ENCODE data around the gene WDR88.
"Not testable (repeated sequence)": the region's sequence is repeated elsewhere in the genome, so short reads cannot be mapped to it uniquely, and the experiment has no call there.

WDR88 gene

DNA sequence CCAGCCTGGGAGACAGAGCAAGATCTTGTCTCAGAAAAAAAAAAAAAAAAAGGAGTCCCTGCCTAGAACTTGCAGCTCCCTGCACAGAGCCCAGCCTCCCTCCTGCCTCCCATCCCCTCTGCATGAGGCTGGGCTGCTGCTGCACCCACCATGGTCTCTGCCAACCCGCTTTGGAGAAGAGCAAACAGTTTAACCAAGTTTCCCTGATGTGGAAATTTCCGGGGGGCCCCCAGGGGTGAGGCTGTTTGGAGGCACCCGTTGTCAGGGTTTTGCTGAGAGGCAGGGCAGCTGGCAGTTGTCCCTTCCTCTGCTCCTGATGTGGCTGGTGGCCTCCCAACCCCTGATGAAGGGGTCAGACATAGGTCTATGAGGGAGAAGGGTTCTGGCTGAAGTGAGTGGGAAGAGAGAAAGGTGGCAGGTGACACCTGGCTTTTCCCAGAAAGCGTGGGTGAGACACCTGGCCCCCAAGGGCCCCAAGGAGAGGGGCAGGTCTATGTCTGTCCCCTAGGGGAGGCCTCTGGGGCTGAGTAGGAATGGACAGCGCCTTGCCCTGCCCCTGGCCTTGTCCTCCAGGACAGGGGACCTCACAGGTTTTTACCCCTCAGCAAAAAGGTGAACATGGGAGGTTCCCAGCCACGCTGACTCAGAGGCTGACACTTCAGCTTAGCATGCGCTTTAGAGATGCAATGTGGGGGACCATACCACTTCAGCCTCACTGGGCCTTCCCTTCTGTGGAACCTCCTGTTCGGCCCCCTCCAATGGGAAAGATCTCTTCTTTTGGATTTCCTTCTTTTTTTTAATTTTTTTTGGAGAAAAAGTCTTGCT, 67.7 kb downstream of the WDR88 start:
- no peak for DNase-seq (ENCODE audit: low spot score)

DNA sequence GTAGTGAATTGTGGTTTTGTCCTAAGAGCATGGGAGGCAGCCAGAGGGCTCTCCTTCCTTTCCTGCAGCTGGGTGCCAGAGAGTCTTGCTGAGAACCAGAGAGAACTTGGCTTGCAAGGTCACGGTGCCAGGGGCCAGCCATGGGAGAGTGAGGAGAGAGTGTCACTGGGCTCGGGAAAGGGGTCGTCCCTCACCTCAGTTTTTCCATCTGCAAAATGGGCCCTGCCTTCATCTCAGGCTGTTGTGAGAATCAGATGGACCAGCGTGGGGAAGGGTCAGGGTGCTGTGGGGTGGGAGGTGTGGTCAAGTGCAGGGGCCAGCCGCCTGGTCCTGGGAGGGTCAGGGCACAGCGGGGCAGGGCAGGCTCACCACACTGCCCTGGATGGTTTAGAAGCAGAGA, 69.6 kb downstream of the WDR88 start:
- DNase-seq (ENCODE audit: low spot score): no peak

DNA sequence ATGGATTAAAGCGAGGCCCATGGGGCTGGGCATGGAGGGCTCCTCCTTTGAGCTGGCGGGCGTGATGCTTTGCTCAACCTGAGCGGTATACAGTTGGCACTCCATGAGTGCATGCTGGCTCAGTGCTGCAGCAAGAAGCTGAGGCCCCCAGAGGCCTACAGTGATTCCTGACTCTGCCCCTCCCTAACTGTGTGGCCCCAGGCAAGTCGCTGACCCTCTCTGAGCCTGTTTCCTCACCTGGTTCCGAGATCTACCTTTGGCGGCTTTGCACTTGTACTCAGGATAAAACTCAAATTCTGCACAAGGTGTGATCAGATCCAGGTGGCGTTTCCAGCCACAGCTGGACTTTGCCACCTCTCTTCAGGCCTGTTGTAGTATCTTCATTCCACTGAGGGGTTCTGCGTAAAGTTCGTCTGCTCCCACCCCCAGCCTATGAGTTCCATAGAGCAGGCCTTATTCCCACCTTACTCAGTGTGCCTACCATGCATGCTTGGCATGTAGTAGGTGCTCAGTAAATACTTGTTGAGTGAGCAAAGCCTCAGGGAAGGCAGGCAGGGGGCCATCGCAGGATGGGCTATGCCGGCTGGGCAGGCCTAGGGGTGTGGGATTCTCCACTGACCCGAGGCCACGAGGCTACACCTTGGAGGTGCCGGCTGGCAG, 70.1 kb downstream of the WDR88 start:
- DNase-seq (ENCODE audit: low spot score): no peak

DNA sequence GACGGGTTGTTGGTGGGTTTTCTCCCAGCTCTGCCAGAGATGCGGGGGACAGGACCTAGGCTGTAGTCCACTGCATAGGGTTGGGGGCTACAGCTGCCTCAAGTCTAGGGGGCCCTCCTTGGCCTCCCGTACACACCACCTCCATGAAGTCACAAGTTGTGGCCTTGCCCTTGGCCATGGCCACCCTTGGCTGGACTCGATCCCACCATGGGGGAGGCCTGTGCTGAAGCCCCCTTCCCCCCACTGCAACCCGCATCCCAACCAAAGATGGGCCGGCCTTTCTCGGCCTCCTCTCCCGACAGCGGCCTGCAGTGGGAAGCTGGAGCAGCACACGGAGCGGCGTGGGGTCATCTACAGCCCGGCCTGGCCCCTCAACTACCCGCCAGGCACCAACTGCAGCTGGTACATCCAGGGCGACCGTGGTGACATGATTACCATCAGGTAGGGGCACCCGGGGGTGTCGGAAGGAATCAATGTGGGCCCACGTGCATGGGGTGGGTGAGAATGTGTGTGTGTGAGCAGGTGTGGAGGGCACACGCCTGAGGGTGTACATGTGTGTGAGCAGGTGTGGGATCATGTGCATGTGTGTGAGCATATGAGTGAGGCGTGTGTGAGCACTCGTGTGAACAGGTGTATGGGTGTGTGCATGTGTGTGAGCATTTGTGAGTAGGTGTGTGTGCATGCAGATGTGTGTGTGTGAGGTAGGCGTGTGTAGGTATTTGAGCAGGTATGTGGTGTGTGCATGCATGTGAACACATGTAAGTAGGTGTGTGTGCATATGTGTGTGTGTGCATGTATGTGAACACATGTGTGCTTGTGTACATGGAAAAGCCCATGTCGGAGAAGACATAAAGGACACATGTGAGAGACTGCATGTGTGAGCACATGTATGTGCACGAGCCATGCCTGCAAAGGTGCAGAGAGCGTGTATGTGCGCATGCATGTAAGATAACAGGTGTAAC, 70.9 kb downstream of the WDR88 start:
- no peak for DNase-seq (ENCODE audit: low spot score)

DNA sequence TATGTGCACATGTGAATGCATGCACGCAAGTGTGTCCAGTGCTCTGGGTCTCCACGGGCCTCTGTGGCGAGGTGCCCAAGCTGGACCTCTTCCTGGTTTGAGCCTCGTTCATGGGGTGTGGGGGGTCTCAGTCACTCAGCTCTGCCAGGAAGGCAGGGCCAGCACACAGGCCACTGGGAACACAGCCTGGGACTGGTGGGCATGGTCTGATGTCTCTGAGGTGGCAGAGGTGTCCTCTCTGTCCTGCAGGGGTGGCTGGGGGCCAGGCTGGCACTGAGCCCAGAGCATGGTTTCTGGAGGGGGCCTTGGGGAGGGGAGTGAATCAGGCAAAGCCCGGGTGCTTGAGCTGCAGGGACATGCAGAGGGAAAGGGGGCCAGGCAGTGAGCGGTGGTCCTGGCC, 71.6 kb downstream of the WDR88 start:
- no peak for DNase-seq (ENCODE audit: low spot score)

DNA sequence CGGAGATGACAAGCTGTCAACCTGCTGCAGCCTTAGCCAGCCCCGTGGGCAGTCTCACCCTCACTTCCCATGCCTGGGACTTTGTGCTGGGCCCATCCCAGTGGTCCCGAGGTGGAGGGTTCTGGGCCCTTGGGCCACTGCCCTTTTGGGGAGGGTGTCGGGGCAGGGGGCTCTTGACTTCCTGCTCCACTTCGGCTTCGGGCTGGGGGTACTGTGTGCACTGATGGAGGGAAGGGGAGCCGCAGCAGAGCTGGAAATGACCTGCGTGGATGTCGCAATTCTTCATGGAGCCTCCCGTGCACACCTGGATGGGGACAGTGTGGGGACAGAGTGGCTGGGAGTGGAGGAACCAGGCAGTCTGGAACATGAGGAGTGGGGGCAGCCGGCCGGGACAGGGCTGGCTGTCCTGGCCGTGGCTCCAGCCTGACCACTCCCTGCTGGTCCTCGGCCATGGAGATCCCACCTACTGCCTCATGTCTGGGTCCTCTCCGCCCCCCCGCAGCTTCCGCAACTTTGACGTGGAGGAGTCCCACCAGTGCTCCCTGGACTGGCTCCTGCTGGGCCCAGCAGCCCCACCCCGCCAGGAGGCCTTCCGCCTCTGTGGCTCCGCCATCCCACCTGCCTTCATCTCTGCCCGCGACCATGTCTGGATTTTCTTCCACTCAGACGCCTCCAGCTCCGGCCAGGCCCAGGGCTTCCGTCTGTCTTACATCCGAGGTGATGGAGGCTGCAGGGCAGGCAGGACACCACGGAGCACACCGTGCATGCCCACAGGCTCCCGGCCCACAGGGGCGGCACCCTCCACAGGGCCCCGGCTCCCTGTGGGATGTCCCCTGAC, 72.4 kb downstream of the WDR88 start:
- no peak for DNase-seq (ENCODE audit: low spot score)

DNA sequence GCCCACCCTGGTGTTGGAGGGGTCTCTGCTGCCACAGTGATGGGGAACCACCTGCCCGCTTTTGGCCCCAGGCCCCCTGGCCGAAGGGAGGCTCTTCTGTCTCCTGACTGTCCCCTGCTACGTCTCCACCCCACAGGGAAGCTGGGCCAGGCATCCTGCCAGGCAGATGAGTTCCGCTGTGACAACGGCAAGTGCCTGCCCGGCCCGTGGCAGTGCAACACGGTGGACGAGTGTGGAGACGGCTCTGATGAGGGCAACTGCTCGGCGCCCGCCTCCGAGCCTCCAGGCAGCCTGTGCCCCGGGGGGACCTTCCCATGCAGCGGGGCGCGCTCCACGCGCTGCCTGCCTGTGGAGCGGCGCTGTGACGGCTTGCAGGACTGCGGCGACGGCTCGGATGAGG, 73.2 kb downstream of the WDR88 start:
- no peak for DNase-seq (ENCODE audit: low spot score)

DNA sequence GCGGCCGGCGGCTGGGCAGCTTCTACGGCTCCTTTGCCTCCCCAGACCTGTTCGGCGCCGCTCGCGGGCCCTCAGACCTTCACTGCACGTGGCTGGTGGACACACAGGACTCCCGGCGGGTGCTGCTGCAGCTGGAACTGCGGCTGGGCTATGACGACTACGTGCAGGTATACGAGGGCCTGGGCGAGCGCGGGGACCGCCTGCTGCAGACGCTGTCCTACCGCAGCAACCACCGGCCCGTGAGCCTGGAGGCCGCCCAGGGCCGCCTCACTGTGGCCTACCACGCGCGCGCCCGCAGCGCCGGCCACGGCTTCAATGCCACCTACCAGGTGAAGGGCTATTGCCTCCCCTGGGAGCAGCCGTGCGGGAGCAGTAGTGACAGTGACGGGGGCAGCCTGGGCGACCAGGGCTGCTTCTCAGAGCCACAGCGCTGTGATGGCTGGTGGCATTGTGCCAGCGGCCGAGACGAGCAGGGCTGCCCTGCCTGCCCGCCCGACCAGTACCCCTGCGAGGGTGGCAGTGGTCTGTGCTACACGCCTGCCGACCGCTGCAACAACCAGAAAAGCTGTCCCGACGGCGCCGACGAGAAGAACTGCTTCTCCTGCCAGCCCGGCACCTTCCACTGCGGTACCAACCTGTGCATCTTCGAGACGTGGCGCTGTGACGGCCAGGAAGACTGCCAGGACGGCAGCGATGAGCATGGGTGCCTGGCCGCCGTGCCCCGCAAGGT, 73.8 kb downstream of the WDR88 start:
- DNase-seq (ENCODE audit: low spot score): no peak

DNA sequence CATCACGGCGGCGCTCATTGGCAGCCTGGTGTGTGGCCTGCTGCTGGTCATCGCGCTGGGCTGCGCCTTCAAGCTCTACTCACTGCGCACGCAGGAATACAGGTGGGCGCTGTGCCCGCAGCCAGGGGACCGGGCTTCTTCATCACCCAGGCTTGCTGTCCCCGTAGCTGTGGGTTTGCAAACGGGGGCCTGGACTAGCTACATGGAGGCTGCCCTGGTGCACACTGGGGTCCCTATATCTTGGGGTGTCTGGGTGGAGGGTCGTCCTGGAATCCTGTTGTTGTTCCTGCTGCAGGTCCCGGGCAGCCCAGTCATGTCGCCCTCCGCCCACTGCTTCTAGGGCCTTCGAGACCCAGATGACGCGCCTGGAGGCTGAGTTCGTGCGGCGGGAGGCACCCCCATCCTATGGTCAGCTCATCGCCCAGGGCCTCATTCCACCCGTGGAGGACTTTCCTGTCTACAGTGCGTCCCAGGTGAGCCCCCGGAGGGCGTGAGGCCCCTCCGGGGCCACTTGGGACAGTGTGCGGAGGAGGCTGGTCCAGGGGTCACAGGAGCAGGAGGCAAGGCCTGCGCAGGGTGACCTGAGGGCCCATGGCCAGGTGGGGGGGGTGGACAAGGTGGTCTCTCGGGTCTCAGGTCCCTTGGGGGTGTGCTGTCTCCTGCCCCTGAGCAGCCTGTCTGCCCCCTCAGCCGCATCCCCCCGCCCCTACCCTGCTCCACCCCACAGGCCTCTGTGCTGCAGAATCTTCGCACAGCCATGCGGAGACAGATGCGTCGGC, 74.5 kb downstream of the WDR88 start:
- no peak for DNase-seq (ENCODE audit: low spot score)

DNA sequence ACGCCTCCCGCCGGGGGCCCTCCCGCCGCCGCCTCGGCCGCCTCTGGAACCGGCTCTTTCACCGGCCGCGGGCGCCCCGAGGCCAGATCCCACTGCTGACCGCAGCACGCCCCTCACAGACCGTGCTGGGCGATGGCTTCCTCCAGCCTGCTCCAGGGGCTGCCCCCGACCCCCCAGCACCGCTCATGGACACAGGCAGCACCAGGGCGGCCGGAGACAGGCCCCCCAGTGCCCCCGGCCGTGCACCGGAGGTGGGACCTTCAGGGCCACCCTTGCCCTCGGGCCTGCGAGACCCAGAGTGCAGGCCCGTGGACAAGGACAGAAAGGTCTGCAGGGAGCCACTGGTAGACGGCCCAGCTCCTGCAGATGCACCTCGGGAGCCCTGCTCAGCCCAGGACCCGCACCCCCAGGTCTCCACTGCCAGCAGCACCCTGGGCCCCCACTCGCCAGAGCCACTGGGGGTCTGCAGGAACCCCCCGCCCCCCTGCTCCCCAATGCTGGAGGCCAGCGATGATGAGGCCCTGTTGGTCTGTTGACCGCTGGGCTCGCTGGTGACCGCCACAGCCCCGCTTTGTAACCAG, 75.2 kb downstream of the WDR88 start:
- DNase-seq (ENCODE audit: low spot score): no peak

DNA sequence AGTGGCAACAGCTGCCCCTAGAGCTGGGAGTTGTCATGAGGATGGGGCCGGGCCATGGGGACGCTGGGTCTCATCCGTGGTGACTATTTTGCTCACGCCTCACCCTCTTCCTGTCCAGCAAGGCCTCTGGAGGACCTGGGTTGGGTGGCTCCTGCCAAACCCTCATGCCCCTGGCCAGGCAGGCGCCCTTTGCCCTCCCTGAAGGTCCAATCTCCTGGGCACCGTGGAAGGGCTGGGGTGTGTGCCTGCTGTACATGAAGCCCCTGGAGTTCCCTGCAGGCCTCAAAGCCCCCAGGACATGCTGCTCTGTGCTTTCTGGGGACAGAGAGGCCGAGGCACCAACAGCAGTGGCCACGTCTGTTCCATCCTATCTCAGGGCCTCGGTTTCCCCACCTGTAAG, 76.0 kb downstream of the WDR88 start:
- DNase-seq (ENCODE audit: low spot score): no peak

DNA sequence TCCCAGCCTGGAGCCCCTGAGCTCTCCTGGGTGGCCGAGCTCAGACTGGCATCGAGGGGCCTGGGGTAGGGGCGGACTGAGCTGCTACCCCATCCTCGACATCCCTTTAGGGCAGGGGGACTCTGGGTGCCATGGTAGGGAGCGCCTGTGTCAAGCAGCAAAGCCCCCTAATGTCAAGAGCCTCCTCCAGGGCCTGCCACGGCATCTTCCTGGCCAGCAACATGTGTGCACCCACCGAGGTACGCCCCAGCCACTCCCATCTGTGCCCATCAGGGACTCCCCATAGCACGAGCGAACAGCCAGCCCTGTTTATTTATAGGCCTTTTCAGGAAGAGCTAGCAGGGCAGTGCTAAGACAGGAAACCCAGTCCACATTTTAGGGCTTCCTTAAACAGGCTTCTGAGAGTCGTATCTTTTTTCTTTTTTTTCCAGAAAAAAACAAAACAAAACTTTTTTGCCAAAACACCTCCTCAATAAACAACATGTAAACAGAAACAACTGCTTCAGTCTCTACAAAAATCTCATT, 76.5 kb downstream of the WDR88 start:
- DNase-seq (ENCODE audit: low spot score): no peak

DNA sequence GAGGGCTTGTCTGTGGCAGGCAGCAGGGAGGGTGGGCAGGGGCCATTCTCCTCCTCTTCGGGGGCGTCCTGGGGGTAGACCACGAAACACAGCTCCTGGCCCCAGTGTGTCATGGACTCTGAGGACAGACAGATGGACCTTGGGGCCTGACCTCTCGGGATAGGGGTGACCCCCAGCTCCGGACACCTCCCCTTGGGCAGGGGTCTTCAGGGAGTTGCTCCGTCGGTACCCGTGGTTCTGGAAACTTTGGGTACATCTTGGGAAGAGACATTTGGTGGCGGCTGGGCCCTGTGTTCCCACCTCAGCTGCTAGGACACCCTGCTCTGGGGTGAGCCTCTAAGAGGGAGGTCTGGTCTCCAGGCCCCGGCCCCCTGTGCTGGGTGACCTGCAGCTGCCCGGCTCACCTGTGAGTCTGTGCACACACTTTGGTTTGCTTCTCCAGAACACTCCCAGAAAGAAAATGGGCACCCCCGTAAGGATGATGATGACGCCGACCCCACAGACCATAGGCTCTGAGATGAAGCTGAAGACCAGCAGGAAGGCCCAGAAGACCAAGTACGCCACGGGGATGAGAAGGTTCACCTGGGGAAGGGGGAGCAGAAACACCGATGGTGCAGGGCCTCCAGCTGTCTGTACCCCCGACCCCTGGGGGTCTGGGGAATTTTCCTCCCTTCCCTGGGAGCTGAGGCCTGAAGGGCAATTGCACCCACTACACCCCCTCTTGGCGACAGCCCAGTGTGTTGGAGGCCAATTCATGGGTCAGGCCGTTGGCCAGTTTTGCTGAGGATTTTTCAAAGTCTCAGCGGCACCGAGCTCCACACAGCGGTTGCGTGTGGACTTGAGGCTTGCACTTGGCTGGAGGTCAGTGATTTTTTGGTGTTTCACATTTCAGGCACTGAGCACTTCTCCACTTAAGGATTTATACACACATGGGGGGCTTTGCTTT, 77.3 kb downstream of the WDR88 start:
- no peak for DNase-seq (ENCODE audit: low spot score)

DNA sequence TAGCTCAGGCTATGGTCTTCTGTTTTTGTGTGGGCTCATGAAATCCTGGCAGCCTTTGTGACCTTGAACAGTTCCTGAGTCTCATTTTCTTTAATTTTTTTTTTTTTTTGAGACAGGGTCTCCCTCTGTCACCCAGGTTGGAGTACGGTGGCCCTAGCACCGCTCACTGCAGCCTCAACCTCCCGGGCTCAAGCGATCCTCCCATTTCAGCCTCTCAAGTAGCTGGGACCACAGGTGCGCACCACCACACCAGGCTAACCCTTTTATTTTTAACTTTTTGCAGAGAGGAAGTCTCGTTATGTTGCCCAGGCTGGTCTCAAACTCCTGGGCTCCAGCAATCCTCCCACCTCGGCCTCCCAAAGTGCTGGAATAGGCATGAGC, 77.9 kb downstream of the WDR88 start:
- DNase-seq (ENCODE audit: low spot score): not testable (repeated sequence)

DNA sequence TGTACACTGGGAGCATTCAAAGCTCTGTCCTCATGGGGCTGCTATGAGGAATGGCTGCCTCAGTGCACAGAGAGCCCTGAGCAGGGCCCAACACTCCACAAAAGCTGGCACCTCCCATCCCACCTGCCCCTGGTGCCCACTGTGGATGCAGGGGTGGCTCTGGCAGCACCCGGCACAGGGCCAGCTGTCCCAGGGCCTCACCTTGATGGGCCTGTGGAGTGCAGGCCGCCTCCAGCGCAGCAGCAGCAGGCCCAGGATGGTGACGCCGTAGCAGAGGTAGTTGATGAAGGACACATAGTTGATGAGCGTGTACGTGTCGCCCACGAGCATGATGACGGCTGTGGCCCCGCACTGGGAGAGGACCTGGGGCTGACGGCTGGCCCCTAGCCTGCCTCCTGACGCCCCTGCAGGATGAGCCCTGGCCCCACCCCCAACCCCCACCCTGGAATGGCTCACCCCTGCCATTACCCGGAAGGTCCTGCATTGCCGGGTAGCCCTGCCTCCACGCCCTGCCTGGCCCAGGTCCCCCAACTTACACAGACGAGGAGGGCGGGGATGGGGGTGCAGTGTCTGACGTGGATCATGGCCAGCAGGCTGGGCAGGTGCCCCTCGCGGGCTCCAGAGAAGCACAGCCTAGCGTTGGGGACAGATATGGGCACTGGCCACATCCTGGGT, 78.5 kb downstream of the WDR88 start:
- DNase-seq (ENCODE audit: low spot score): no peak

DNA sequence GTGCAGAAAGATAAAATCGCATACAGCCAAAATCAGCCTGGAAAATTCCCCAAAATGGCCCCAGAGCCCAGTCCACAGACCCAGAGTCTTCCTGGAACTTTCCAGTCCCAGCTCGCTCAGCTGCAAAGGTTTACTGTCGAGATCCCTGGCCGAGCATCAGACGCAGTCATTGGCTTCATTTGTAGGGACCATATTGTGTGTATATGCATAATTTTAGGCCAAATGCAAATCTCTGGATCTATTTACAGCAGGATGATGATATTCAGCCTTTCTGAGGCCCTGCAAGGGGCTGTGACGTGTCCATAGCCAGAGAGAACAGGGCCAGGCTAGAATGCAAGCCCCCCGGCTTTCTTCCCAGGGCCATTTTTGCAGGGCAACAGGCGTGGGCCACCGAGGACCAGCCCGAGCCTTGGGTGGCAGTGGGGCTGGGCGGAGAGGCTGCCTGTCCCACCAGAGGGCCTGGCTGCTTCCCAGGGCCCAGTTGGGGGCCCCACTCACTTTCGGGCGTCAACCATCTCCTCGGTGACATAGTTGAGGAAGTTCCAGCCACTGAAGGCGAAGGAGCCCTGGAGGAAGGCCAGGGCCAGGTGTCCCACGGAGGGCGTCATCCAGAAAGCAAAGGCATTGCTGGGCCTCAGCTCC, 80.0 kb downstream of the WDR88 start:
- DNase-seq (ENCODE audit: low spot score): no peak

DNA sequence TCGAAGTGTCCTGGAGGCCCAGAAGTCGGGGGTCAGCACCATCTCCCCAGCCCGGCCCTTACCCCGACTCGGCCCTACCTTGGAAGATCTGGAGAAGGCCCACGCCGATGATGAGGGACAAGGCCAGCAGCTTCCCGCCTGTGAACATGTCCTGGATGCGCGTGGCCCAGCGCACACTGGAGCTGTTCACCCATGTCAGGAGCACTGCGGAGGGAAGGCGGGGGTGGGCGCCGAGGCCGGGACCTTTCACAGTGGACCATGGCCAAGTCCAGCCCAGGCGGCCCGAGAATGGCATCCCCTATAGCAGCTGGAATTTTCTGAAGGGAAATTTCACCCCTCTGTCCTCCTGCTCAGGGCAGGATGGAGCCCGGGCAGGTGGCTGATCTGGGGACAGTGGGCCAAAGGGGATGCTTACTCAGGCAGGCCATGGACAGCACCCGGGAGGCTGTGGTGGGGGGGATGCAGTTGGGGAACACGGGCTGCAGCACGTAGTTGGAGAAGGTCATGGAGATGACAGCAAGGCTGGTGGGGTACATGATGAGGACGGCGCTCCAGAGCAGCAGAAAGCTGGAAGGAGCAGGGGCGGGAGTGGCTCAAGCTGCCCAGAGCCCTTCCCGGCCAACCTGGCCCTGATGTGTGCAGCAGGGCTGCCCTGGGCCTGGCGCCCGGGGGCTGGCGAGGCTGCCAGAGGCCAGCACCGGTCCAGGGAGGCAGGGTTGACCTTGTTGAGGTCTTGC, 80.7 kb downstream of the WDR88 start:
- no peak for DNase-seq (ENCODE audit: low spot score)

Data from germinal center (tissue), 1 donor.